Neuronal stem cell (in vitro differentiated cells): ENCODE results near the gene SH3GL1.

Experiments
- DNase-seq: peaks from one replicate; pipeline ENCODE4 v3.0.0-alpha.2; 2013; ENCODE audit warnings: low spot score
- H2AFZ ChIP-seq: one replicate; pipeline ENCODE4 v1.6.1; 2013; ENCODE audit warnings: mild to moderate bottlenecking, low read length, inconsistent platforms
- H2AK5ac ChIP-seq: 2 replicates; pipeline ENCODE4 v1.6.1; 2013; ENCODE audit warnings: low read depth, mild to moderate bottlenecking, inconsistent platforms, low read length, moderate library complexity, mixed read lengths
- H2BK120ac ChIP-seq: 2 replicates; pipeline ENCODE4 v1.6.1; 2013; ENCODE audit warnings: low read depth, mild to moderate bottlenecking, inconsistent platforms, low read length, moderate library complexity, mixed read lengths
- H2BK12ac ChIP-seq: one replicate; pipeline ENCODE4 v1.6.1; 2013; ENCODE audit warnings: low read length, inconsistent platforms
- H2BK15ac ChIP-seq: 2 replicates; pipeline ENCODE4 v1.6.1; 2013; ENCODE audit warnings: mild to moderate bottlenecking, low read length, inconsistent platforms, mixed read lengths
- H2BK5ac ChIP-seq: one replicate; pipeline ENCODE4 v1.6.1; 2013; ENCODE audit warnings: inconsistent platforms, mild to moderate bottlenecking, low read length, moderate library complexity
- H3K14ac ChIP-seq: one replicate; pipeline ENCODE4 v1.6.1; 2013; ENCODE audit warnings: low read length, inconsistent platforms
- H3K18ac ChIP-seq: 2 replicates; pipeline ENCODE4 v1.6.1; 2013; ENCODE audit warnings: low read length, inconsistent platforms
- H3K23ac ChIP-seq: 2 replicates; pipeline ENCODE4 v1.6.1; 2013; ENCODE audit warnings: low read depth, mild to moderate bottlenecking, mixed read lengths, low read length, inconsistent platforms; ENCODE audit not compliant: poor library complexity
- H3K27ac ChIP-seq: replicated peaks from 3 replicates; pipeline ENCODE4 v1.5.1; 2013; ENCODE audit warnings: low read length, inconsistent platforms
- H3K27me3 ChIP-seq, 3 experiments: 2 replicates each; pipeline ENCODE4 v1.6.1; 2013; ENCODE audit warnings: low read length in 3 of 3, mild to moderate bottlenecking in 2 of 3, inconsistent platforms in 1 of 3, low read depth in 1 of 3, mixed read lengths in 1 of 3, moderate library complexity in 1 of 3; ENCODE audit not compliant: control insufficient read depth in 3 of 3, insufficient read depth in 3 of 3
- H3K36me3 ChIP-seq, 2 donors: replicated peaks in 1 of 2; 2 replicates each; pipeline ENCODE4 v1.6.1; 2013; ENCODE audit warnings: low read length in 2 of 2; ENCODE audit not compliant: control insufficient read depth in 2 of 2, insufficient read depth in 2 of 2
- H3K4ac ChIP-seq: 2 replicates; pipeline ENCODE4 v1.6.1; 2013; ENCODE audit warnings: inconsistent platforms, mild to moderate bottlenecking, low read length, moderate library complexity
- H3K4me1 ChIP-seq, 2 donors: 1 replicate in 1 of 2; 2 replicates in 1 of 2; pipeline ENCODE4 v1.6.1; 2013; ENCODE audit warnings: low read length in 2 of 2, low read depth in 1 of 2; ENCODE audit not compliant: control insufficient read depth in 2 of 2, insufficient read depth in 1 of 2
- H3K4me2 ChIP-seq: one replicate; pipeline ENCODE4 v1.6.1; 2013; ENCODE audit warnings: mild to moderate bottlenecking, low read length, inconsistent platforms; ENCODE audit not compliant: insufficient read depth, poor library complexity, severe bottlenecking
- H3K4me3 ChIP-seq, 2 donors: 2 replicates each; pipeline ENCODE4 v1.5.1; 2013; ENCODE audit warnings: low read length in 2 of 2, mild to moderate bottlenecking in 2 of 2, inconsistent platforms in 1 of 2, moderate library complexity in 1 of 2
- H3K79me1 ChIP-seq: one replicate; pipeline ENCODE4 v1.6.1; 2013; ENCODE audit warnings: low read depth, mild to moderate bottlenecking, inconsistent platforms, low read length, moderate library complexity
- H3K9ac ChIP-seq: one replicate; pipeline ENCODE4 v1.6.1; 2013; ENCODE audit warnings: mild to moderate bottlenecking, low read depth, low read length, inconsistent platforms; ENCODE audit not compliant: poor library complexity
- H3K9me3 ChIP-seq, 2 donors: replicated peaks in 1 of 2; 2 replicates each; pipeline versions ENCODE3 to v1.6.1; 2013; ENCODE audit warnings: low read length in 2 of 2, mild to moderate bottlenecking in 2 of 2, inconsistent platforms in 1 of 2, low read depth in 1 of 2, mixed read lengths in 1 of 2, moderate library complexity in 1 of 2; ENCODE audit not compliant: control insufficient read depth in 2 of 2, insufficient read depth in 1 of 2
- H4K8ac ChIP-seq: one replicate; pipeline ENCODE4 v1.6.1; 2013; ENCODE audit warnings: low read depth, mild to moderate bottlenecking, inconsistent platforms, low read length, moderate library complexity
- H4K91ac ChIP-seq: one replicate; pipeline ENCODE4 v1.6.1; 2013; ENCODE audit warnings: low read length, low read depth, mild to moderate bottlenecking, inconsistent platforms; ENCODE audit not compliant: poor library complexity
- WGBS, 2 donors: extraction: QIAGEN DNeasy Blood & Tissue Kit; methylation state at CpG; one replicate each; pipeline ENCODE4 v1.1.7; 2013; ENCODE audit warnings: missing lambda C conversion rate in 2 of 2, mixed read lengths in 1 of 2; ENCODE audit not compliant: insufficient read length in 2 of 2, insufficient replicate concordance in 1 of 2; ENCODE audit errors: extremely low coverage in 2 of 2; 5-methylcytosine and 5-hydroxymethylcytosine counted together

SH3GL1 gene

DNA sequence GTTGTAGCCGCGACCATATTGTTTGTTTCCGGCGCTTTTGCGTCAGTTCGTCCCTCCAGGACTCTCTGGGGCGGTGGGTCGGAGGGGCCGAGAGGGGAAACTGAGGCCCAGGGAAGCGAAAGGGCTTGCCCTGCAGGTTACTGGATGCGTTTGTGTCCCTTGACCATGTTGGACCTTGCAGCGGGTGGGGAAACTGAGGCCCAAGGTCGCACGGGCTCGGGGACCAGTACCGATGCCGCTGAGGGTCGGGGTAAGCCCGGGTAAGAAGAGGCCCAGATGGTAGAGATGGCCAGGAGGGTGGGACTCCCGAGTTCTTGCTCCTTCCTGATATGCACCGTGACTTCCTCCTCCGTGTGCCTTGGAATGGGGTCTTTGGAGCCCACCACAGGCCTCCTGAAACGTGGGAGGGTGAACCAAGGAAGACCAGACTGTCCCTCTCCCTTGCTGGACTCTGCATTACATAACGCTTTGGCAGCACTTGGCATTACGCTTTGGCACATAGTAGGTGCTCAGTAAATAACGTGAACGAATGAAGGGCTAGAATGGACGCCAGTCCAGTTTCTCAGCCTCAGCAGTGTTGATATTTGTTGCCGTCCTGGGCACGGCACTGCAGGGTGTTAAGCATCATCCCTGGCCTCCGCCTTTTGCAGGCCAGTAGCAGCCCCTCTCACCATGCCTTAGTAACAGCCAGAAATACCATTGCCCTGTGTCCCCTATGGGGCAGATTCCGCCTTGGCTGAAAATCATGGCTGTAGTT lies 2.8 kb upstream of the SH3GL1 start:
- peak overlapping the region; percentile 94 for H3K9ac ChIP-seq
- H3K9me3 ChIP-seq: no peaks in the 10 kb centered on the region
- H4K91ac ChIP-seq: no peak overlapping the region
- H3K4me1 ChIP-seq: peaks cover 7 to 15% of the 10 kb centered on the region in 2 donors
- H3K4ac ChIP-seq: peak overlapping the region; percentile 68
- H3K14ac ChIP-seq: peak overlapping the region; percentile 99
- H2AK5ac ChIP-seq: peak overlapping the region; percentile 20
- peak overlapping the region; percentile 89 for H3K4me3 ChIP-seq
- H4K8ac ChIP-seq: no peak overlapping the region
- H2AFZ ChIP-seq: peak overlapping the region; percentile 77
- peaks cover 11 to 47% of the 10 kb centered on the region in 2 donors for H3K36me3 ChIP-seq
- H2BK12ac ChIP-seq: peak overlapping the region; percentile 16
- H2BK15ac ChIP-seq: peak overlapping the region; percentile 46
- peak overlapping the region; percentile 72 for H2BK5ac ChIP-seq
- H3K18ac ChIP-seq: peak overlapping the region; percentile 95
- H3K79me1 ChIP-seq: peaks cover 11% of the 10 kb centered on the region
- no peak overlapping the region for H3K27ac ChIP-seq
- no peak overlapping the region for H2BK120ac ChIP-seq
- H3K23ac ChIP-seq: peak overlapping the region; percentile 6
- no peaks in the 10 kb centered on the region for H3K27me3 ChIP-seq
- DNase-seq: no peak
- no CpG with 5 or more reads among the region's 32 CpGs for WGBS, 2 donors
- H3K4me2 ChIP-seq: peak overlapping the region; percentile 84

DNA sequence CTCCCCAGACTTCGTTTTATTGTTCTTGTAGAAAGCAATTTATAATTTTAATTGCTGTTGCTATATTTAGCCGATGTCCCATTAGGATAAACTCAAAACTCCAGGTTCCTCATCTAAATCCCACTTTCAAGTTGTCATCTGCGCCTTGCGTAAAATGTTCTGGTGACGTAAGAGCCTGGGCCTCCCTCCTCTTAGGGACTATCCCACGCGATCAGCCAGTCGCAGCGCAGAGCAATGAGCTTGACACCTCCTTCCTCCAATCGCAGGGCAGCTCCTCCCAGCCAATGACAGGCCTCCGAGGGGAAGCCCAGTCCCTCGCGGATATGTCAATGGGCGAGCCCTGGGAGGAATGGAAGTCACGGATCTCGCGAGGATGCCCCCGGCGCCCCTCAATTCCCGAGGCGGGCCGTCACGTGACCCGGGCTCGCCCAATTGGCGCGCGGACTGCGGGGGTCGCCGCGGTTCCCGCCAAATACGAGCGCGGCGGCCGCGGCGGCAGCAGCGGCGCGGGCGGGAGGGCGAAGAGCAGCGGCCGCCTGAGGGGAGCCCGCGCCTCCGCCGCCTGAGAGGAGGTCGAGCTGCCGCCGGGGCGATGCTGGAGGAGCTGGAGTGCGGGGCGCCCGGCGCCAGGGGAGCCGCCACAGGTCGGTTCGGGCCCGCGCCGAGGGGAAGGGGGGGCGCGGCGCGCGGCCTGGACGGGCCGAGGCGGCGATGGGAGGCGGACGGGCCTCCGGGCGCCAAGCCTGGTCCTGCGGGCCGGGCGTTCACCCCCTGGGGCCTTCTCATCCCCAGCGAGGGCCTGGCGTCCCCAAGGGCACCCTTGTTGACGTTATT lies 2.0 kb upstream of the SH3GL1 start, which contains the start of gene CHAF1A:
Gene CHAF1A (plus strand): TSS at position 470 of the 834 bp plus-strand sequence. CDS start 123 bp downstream, at position 593.
- H3K23ac ChIP-seq: peak within 1 kb of the TSS; percentile 6
- H2BK5ac ChIP-seq: peak within 1 kb of the TSS; percentile 72
- H3K4me2 ChIP-seq: peak within 1 kb of the TSS; percentile 84
- H3K9ac ChIP-seq: peak within 1 kb of the TSS; percentile 94
- peaks cover 11 to 47% of the 10 kb centered on the region in 2 donors for H3K36me3 ChIP-seq
- no peaks in the 10 kb centered on the region for H3K9me3 ChIP-seq
- peak within 1 kb of the TSS; percentile 68 for H3K4ac ChIP-seq
- peak within 1 kb of the TSS; percentile 89 for H3K4me3 ChIP-seq
- peak within 1 kb of the TSS; percentile 99 for H3K14ac ChIP-seq
- peak within 1 kb of the TSS; percentile 46 for H2BK15ac ChIP-seq
- H4K8ac ChIP-seq: no peak within 1 kb of the TSS
- H3K18ac ChIP-seq: peak within 1 kb of the TSS; percentile 95
- H2BK120ac ChIP-seq: no peak within 1 kb of the TSS
- no CpG with 5 or more reads among the region's 84 CpGs for WGBS, 2 donors
- H3K4me1 ChIP-seq: peaks cover 7 to 16% of the 10 kb centered on the region in 2 donors
- peak within 1 kb of the TSS; percentile 16 for H2BK12ac ChIP-seq
- H4K91ac ChIP-seq: no peak within 1 kb of the TSS
- H3K27me3 ChIP-seq: no peaks in the 10 kb centered on the region
- H2AFZ ChIP-seq: peak within 1 kb of the TSS; percentile 77
- peaks cover 12% of the 10 kb centered on the region for H3K79me1 ChIP-seq
- peak within 1 kb of the TSS; percentile 20 for H2AK5ac ChIP-seq
- H3K27ac ChIP-seq: no peak within 1 kb of the TSS
- peak; percentile 99 for DNase-seq

DNA sequence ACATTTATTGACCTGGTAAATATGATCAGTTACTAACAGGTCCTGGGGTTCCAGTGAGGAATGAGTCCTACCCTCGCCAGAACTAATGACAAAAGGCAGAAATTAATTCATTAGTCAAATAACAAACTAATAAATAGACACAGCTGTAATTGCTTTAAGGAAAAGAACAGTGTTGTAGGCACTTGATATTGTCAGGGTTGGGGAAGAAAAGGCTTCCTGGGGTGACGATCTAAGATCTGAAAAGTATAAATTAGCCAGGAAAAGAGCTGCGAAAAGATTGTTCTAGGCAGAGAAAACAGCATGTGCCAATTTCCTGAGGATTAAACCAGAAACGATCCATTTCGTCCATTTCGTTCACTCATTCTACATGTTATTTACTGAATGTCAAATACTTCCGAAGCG lies 1.4 kb upstream of the SH3GL1 start:
- no peak overlapping the region for H3K9ac ChIP-seq
- no peak overlapping the region for H2BK12ac ChIP-seq
- no CpG with 5 or more reads among the region's 8 CpGs for WGBS, 2 donors

DNA sequence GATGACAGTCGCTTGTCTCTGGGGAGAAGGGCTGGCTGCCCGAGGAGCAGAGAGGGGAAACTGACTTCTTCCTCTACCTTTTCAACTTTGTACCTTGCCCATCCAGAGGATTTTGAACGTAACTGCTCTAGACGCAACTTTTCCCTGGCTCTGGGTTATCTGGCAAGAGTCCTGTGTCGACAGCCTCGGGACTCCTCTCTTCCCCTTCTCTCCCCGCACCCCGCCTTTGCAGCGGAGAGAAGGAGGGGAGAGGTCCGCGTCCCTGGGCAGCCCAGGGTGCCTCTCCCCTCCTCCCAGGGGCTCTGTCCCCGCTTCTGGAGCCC lies 574 bp downstream of the SH3GL1 start:
- Histone ChIP-seq H3K4me3 (peak overlapping the region; percentile 70 to 96), H2BK15ac (peak overlapping the region; percentile 63), H3K79me1 (peaks cover 9% of the 10 kb centered on the region), H3K9me3 (no peaks in the 10 kb centered on the region), H3K18ac (peak overlapping the region; percentile 90), H3K4me2 (peak overlapping the region; percentile 81), H2AK5ac (peak overlapping the region; percentile 64), H4K91ac (no peak overlapping the region), H3K4me1 (peaks cover 11 to 22% of the 10 kb centered on the region in 2 donors), H2AFZ (peak overlapping the region; percentile 88), H3K9ac (peak overlapping the region; percentile 95), H2BK120ac (peak overlapping the region; percentile 72), H3K14ac (peak overlapping the region; percentile 97), H3K27ac (no peak overlapping the region), H3K4ac (no peak overlapping the region), H2BK12ac (no peak overlapping the region), H4K8ac (no peak overlapping the region), H2BK5ac (no peak overlapping the region), H3K23ac (peak overlapping the region; percentile 75), H3K27me3 (no peaks in the 10 kb centered on the region), H3K36me3 (peaks cover 0 to 44% of the 10 kb centered on the region in 2 donors)
- no CpG with 5 or more reads among the region's 12 CpGs for WGBS, 2 donors
- DNase-seq: no peak

More for the DNA sequence above, 1.4 kb upstream of the SH3GL1 start:
- no peak overlapping the region for H2BK120ac ChIP-seq
- peak overlapping the region; percentile 22 for H3K4me2 ChIP-seq
- no peaks in the 10 kb centered on the region for H3K9me3 ChIP-seq
- H4K8ac ChIP-seq: no peak overlapping the region
- no peak overlapping the region for H2BK15ac ChIP-seq
- no peak overlapping the region for H2AK5ac ChIP-seq
- H3K23ac ChIP-seq: no peak overlapping the region
- no peaks in the 10 kb centered on the region for H3K27me3 ChIP-seq
- peaks cover 13% of the 10 kb centered on the region for H3K79me1 ChIP-seq
- peak overlapping the region in 1 of 2 donors; percentile 89 for H3K4me3 ChIP-seq
- no peak overlapping the region for H2BK5ac ChIP-seq
- H3K14ac ChIP-seq: no peak overlapping the region
- H3K27ac ChIP-seq: no peak overlapping the region
- peaks cover 9 to 20% of the 10 kb centered on the region in 2 donors for H3K4me1 ChIP-seq
- no peak overlapping the region for H4K91ac ChIP-seq
- no peak overlapping the region for H3K18ac ChIP-seq
- H3K36me3 ChIP-seq: peaks cover 8 to 47% of the 10 kb centered on the region in 2 donors
- no peak for DNase-seq
- H2AFZ ChIP-seq: peak overlapping the region; percentile 47
- no peak overlapping the region for H3K4ac ChIP-seq
